CD4-positive, alpha-beta T cell treated with Interleukin-12 subunit alpha and Interleukin-12 subunit beta, for 1 hour (primary cell): ENCODE results near the gene FMOD.
"Not testable (repeated sequence)": the region's sequence is repeated elsewhere in the genome, so short reads cannot be mapped to it uniquely, and the experiment has no call there.

Experiments used
- DNase-seq: peaks from one replicate; pipeline ENCODE4 v3.0.0-alpha.2; 2020

FMOD gene

DNA sequence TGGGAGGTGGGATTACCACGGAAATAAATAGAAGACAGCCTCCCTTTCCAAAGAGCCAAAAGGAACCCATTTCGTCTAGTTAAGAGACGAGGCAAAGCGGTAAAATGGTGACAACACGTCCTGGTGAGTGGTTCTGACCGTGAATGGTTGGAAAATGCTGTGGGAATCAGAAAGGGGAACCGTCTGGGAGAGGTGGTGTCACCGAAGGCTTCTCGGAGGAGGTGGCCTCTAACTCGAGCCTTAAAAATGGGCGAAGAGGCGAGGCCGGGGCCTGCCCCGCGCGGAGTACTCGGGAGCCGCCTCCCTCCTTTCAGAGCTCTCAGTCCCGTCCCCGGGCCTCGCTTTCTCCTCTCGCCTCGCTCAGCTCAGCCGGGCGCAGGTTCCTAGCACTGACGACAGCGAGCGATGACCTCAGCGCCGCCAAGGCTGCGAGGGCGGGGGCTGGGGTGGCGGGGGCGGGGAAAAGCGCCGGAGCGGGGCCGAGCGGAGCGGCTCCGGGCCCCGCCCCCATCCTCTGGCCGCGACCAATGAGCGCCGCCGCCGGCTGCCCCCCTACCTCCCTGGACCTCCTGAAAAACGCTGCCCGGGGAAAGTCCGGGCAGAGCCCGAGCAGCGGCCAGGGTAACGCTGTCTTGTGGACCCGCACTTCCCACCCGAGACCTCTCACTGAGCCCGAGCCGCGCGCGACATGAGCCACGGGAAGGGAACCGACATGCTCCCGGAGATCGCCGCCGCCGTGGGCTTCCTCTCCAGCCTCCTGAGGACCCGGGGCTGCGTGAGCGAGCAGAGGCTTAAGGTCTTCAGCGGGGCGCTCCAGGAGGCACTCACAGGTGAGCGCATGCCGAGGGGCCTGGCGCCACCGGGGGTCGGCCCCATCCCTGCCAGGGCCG, 45.8 kb downstream of the FMOD start, which contains the start of gene BTG2:
TSS of gene BTG2 (plus strand) at position 601 of the 890 bp plus-strand sequence. CDS start at position 689, 88 bp downstream.
- peak; percentile 97 for DNase-seq

DNA sequence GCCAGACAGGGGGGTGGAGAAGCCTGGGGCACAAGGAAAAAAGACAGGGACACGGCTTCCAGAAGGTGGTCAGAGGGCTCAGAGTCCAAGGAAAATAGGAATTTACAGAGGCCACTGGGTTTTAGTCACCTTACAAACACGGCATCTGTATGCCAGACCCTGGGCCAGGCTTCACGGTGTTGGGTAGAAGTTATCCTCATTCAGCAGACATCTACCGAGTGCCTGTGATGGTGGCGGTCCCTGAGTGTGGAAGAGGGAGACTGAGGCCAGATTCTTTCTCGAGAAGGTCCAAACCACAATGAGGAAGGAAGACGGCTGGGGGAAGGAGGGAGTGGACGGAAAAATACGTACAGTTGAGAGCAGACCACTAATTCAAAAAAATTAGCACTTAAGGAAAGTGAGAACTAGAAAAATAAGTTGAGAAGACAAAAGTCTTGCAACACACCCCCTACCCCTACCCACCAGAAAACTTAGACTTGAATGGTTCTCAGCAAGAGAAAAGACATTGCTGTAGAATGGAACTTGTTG, 46.5 kb downstream of the FMOD start:
- no peak for DNase-seq

DNA sequence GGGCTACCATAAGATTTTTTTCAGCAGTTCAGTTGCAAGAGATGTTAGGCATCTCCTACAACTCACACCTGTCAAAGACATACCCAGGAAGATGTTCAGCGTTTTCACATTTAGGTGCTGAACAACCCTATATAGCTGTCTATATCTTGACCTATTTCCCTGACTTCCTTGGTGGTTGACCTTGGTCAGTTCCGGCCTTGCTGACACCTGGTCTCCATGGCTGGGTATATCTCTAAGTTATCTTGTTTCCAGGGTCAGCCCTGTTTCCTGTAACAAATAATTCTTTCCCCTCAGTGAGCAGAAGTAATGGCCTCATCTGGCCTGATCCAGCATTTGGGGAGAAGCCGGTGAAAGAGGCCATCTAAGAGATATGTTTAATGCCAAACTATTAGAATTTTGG, 48.0 kb downstream of the FMOD start:
- DNase-seq = no peak

DNA sequence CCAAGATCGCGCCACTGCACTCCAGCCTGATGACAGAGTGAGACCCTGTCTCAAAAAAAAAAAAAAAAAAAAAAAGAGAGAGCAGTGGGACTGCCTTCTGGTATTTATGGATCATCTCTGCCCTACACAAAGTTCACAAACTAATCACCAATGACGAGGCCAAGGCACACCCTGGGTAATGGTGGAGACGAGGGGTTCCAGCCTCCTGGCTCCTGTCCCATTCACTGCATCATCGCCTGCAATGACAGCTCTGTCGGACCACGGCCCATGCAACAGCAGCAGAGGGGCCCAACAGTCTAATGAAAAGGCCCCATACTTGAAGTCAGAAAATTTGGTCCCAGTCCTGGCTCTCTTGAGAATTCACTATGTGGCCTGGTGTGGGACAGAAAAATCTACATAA, 48.5 kb downstream of the FMOD start:
- no peak for DNase-seq

DNA sequence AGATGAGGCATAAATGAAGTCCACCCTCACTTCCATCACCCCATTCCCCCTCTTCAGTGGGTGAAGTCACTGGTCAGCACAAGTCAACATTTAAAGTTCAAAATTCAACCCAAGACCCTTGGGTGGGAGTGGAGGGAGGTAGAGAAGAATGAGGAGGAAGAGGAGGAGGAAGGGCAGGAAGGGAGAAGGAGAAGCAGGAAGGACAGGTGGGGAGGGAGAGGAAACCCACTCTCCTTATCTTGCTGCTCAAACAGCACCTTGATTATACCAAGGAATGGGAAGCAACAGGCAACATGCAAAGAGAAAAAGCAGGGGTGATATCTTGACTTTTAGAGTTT, 49.6 kb downstream of the FMOD start:
- DNase-seq = no peak

DNA sequence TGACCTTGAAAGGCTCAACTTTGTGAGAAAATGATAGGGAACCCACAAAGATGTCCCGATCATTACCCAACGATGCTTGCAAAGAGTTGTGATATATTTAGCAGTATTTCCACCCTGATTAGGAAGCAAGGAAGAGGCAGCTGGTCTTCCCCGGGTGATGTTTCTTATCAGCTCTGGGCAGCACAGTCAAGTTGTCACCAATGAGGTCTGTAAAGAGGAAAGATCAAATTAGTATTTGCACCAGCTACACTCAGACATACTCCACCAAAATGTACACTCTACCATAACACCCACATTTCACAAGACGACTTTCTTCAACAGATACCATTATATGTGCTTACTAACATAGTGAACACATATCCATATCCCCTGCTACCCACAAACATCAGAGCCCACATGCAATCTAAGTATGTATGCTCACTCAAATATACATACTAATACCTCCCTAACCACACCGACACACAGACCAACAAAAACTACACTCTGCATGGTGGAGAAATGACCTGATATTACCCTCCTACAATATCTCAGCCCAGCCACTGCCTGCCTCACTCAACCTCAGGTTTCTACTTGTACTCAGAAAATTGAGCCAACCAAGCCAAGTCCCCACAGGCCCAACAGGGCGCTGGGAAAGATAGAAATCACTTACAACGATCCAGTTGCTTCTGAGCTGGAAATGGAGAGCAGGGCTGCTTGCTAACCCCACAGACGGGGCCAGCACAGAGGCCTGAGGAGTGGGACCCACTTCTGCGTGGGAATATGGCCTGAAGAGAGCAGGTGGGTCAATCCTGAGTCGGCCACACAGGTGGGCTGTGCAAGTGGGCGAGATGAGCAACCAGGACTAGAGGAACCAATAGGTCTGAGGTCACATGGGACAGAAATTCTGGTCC, 50.2 kb downstream of the FMOD start:
- DNase-seq = no peak

DNA sequence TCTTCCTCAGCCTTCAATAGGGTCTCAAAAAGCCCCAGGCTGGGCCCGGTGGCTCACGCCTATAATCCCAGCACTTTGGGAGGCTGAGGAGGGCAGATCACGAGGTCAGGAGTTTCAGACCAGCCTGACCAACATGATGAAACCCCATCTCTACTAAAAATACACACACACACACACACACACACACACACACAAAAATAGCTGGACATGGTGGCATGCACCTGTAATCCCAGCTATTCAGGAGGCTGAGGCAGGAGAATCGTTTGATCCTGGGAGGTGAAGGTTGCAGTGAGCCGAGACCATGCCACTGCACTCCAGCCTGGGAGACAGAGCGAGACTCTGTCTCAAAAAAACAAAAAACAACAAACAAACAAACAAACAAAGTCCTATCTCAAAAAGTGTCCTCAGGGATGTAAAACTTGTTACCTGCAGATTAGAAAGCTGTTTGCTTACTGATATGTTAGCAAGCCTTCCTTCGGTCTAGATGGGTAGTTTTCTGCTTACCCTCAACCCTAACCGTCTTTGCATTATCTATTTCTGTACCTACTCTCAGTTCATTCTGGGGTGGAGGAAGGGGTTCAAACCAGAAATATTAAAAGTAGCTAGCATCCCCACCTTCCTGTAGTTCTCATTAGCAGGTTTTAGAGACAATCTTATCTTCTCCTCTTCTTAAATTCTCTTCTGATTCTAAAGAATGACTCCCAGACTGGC, 51.0 kb downstream of the FMOD start:
- not testable (repeated sequence) for DNase-seq

DNA sequence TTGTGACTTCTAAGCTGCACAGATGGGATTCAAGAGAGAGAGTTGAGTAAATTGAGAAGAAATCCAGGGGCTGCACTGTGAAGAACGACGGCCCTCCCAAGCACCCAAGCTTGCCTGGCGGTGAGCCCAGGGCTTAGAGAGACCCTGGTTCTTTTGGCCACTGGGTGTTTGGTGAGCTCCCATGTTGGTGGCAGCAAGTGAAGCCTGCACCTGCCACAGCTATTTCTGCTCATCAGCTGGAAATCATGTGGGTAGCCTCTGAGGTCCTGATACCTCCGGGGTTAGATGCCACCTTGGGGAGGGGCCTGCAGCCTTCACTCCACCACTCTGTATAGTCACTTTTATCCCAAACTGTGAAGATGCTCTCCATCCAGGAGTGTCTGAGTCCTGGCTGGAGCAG, 51.8 kb downstream of the FMOD start:
- DNase-seq = no peak

DNA sequence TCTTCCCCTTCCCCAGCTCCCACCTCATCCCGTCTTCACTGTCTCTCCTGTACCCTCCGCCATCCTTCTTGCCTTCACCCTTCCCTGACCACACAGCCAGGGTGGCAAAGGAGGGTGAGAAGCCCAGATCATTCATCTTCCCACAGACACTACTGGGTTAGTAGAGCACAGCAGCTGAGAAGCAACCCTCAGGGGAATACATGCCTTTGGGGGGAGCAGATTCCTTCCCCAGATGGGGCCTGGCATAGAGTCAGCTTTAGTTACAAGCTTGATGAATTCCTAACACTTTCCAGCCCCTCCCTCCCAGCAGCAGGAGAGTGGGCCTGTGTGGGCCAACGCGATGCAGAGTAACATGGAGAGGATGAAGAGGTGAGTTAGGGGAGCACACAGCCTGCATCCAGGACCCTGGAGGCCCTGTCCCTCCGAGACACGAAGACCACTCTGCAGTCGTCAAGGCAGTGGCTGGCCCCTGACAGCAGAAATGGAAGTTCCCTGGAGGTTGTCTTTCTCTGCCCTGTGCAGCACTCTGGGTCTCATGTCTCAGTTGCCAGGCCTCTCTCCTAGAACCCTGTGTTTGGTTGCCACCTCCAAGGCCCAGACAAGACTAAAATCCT, 54.4 kb downstream of the FMOD start:
- no peak for DNase-seq

DNA sequence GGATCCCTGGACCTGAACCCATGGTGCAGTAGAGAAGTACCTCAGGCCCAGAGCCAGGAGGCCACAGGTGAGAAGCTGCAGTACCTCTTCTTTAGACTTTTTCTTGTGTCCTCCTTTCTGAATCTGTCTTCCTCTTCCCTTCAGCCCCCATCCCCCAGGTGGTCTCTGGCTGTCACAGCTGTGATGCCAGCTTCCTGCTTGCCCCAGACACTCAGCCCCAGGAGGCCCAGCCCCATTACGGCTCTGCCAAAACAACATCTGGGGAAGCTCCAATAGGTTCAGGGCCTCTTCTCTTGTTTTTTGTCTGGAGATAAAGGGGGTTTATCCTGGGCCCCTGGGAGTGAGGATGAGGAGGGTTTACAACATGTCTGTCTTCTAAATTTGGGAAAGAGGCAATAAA, 55.1 kb downstream of the FMOD start:
- DNase-seq = no peak

DNA sequence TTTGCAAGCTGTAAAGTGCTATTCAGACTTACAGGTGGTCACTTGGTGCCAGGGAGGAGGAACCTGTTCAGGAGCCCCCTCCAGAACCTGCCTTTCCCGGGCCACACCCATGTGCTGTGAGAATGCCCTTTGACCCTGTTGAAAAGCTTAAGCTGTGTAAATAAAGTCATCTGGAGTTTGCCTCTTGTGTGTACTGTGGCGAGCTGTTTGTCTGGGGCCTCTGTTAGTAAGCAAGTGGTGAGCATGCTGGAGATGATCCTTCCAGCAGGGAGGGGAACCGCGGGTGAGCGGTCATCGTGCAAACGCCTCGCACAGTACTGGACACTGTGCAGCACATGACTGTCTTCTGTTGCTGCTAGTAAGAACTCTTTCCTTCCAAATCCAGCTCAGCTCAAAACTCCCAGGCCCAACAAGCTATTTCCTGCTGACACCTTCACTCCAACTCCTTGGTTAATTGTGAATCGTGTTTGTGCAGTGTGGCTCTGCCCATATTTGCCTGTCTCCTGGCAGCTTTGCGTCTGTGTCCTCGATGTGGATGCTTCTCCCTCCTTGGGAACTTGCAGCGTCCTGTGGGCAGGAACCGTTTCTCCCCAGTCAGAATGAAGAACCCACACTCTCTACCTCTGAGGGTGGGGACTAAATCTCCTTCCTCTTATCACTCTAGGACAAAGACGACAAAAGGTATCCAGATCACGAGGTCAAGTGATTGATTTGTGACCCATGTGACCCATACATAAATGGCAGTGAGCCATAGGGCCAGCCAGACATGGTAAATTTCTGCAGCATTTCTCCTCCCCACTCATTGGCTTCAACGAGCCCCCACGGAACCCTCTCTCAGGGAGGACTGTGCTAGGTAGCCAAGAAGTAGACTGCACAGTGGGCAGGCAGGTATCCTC, 59.5 kb downstream of the FMOD start:
- no peak for DNase-seq
